ENCODE results near the gene ATP13A3.

The ATP13A3 gene

GRCh38 chr3:194447657-194448056 lies 39.1 kb downstream of the ATP13A3 start:
- in situ Hi-C loops (cut with MboI; ENCODE audit: low sequenced_read_pairs), result no loop called here

GRCh38 chr3:194447161-194447560 lies 39.6 kb downstream of the ATP13A3 start:
- in situ Hi-C loops (cut with MboI; ENCODE audit: low sequenced_read_pairs), result no loop called here

GRCh38 chr3:194446754-194447153 lies 40.0 kb downstream of the ATP13A3 start:
- in situ Hi-C loops (cut with MboI; ENCODE audit: low sequenced_read_pairs), result no loop called here

- in situ Hi-C loops (cut with MboI; ENCODE audit: low sequenced_read_pairs), result no loop called here
Observed at GRCh38 chr3:194446172-194446571, 40.6 kb downstream of the ATP13A3 start.

- in situ Hi-C loops (cut with MboI; ENCODE audit: low sequenced_read_pairs), result no loop called here
Observed at GRCh38 chr3:194443901-194444300, 42.9 kb downstream of the ATP13A3 start.

- in situ Hi-C loops (cut with MboI; ENCODE audit: low sequenced_read_pairs), result no loop called here
Observed at GRCh38 chr3:194440756-194441155, 46.0 kb downstream of the ATP13A3 start.

- in situ Hi-C loops (cut with MboI; ENCODE audit: low sequenced_read_pairs), result no loop called here
Observed at GRCh38 chr3:194439881-194440550, 46.8 kb downstream of the ATP13A3 start.

- in situ Hi-C loops (cut with MboI; ENCODE audit: low sequenced_read_pairs), result no loop called here
Observed at GRCh38 chr3:194434503-194434902, 52.3 kb downstream of the ATP13A3 start.

GRCh38 chr3:194431554-194431953 lies 55.2 kb downstream of the ATP13A3 start:
- in situ Hi-C loops (cut with MboI; ENCODE audit: low sequenced_read_pairs), result no loop called here

GRCh38 chr3:194425399-194425798 lies 61.4 kb downstream of the ATP13A3 start:
- in situ Hi-C loops (cut with MboI; ENCODE audit: low sequenced_read_pairs), result no loop called here

- in situ Hi-C loops (cut with MboI; ENCODE audit: low sequenced_read_pairs), result no loop called here
Observed at GRCh38 chr3:194424953-194425352, 61.8 kb downstream of the ATP13A3 start.

- in situ Hi-C loops (cut with MboI; ENCODE audit: low sequenced_read_pairs), result no loop called here
Observed at GRCh38 chr3:194424373-194424772, 62.4 kb downstream of the ATP13A3 start.

- in situ Hi-C loops (cut with MboI; ENCODE audit: low sequenced_read_pairs), result no loop called here
Observed at GRCh38 chr3:194423317-194423716, 63.5 kb downstream of the ATP13A3 start.

GRCh38 chr3:194422188-194422587 lies 64.6 kb downstream of the ATP13A3 start:
- in situ Hi-C loops (cut with MboI; ENCODE audit: low sequenced_read_pairs), result no loop called here

- in situ Hi-C loops (cut with MboI; ENCODE audit: low sequenced_read_pairs), result no loop called here
Observed at GRCh38 chr3:194418671-194419070, 68.1 kb downstream of the ATP13A3 start.

- in situ Hi-C loops (cut with MboI; ENCODE audit: low sequenced_read_pairs), result loop anchor here (10.0 kb wide), 1 partner anchor 73 kb away; no protein-coding TSS in a partner anchor
Observed at GRCh38 chr3:194407423-194407822, 79.4 kb downstream of the ATP13A3 start.

- in situ Hi-C loops (cut with MboI; ENCODE audit: low sequenced_read_pairs), result loop anchor here (10.0 kb wide), 1 partner anchor 71 kb away; no protein-coding TSS in a partner anchor
Observed at GRCh38 chr3:194405766-194406165, 81.0 kb downstream of the ATP13A3 start.

- in situ Hi-C loops (cut with MboI; ENCODE audit: low sequenced_read_pairs), result loop anchor here (10.0 kb wide), 1 partner anchor 70 kb away; no protein-coding TSS in a partner anchor
Observed at GRCh38 chr3:194404365-194405140, 82.2 kb downstream of the ATP13A3 start.

- in situ Hi-C loops (cut with MboI; ENCODE audit: low sequenced_read_pairs), result loop anchor here (10.0 kb wide), 1 partner anchor 67 kb away; no protein-coding TSS in a partner anchor
Observed at GRCh38 chr3:194401868-194402329, 84.9 kb downstream of the ATP13A3 start.

GRCh38 chr3:194401346-194401745 lies 85.5 kb downstream of the ATP13A3 start:
- in situ Hi-C loops (cut with MboI; ENCODE audit: low sequenced_read_pairs), result loop anchor here (10.0 kb wide), 1 partner anchor 67 kb away; no protein-coding TSS in a partner anchor

- in situ Hi-C loops (cut with MboI; ENCODE audit: low sequenced_read_pairs), result loop anchor here (10.0 kb wide), 1 partner anchor 65 kb away; no protein-coding TSS in a partner anchor
Observed at GRCh38 chr3:194399874-194400411, 86.9 kb downstream of the ATP13A3 start.
